ENCODE data around the gene ACAP1.

GRCh38 chr17:7393613-7394451 is 57.5 kb downstream of the ACAP1 start:
- TF ChIP-seq POLR2AphosphoS5 (IDR thresholded peaks at IDR 0.05; ENCODE audit: low read depth, low read length) (no peak), YY1 (IDR thresholded peaks at IDR 0.05; ENCODE audit: extremely low read depth, insufficient replicate concordance, low read depth, low read length) (no peak), SIN3A (IDR thresholded peaks at IDR 0.05; ENCODE audit: low read depth) (no peak), FOSL1 (IDR thresholded peaks at IDR 0.05; ENCODE audit: low read depth) (no peak), POLR2A (IDR thresholded peaks at IDR 0.05; ENCODE audit: borderline replicate concordance, extremely low read depth, insufficient read depth, insufficient read length) (no peak), EZH2 (IDR thresholded peaks at IDR 0.05) (no peak), JUND (IDR thresholded peaks at IDR 0.05) (no peak), SP1 (IDR thresholded peaks at IDR 0.05; ENCODE audit: low read depth) (no peak), ZBTB33 (IDR thresholded peaks at IDR 0.05; ENCODE audit: extremely low read depth, insufficient replicate concordance, low read length) (no peak), TCF7L2 (IDR thresholded peaks at IDR 0.05; ENCODE audit: borderline replicate concordance, extremely low read depth, insufficient read depth, insufficient read length) (no peak), EZH2phosphoT487 (IDR thresholded peaks at IDR 0.05; ENCODE audit: borderline replicate concordance) (no peak)
- TF ChIP-seq, protein P1, sequence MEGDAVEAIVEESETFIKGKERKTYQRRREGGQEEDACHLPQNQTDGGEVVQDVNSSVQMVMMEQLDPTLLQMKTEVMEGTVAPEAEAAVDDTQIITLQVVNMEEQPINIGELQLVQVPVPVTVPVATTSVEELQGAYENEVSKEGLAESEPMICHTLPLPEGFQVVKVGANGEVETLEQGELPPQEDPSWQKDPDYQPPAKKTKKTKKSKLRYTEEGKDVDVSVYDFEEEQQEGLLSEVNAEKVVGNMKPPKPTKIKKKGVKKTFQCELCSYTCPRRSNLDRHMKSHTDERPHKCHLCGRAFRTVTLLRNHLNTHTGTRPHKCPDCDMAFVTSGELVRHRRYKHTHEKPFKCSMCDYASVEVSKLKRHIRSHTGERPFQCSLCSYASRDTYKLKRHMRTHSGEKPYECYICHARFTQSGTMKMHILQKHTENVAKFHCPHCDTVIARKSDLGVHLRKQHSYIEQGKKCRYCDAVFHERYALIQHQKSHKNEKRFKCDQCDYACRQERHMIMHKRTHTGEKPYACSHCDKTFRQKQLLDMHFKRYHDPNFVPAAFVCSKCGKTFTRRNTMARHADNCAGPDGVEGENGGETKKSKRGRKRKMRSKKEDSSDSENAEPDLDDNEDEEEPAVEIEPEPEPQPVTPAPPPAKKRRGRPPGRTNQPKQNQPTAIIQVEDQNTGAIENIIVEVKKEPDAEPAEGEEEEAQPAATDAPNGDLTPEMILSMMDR (IDR thresholded peaks at IDR 0.05 in 2 of 3, conservative IDR thresholded peaks at IDR 0.05 in 1 of 3; ENCODE audit: borderline replicate concordance in 1 of 3, insufficient read depth in 1 of 3, low read depth in 2 of 3, low read length in 2 of 3) = peak in 2 of 3 experiments; percentile 23 to 24; a peak in 2 of 6 replicates
- TF ChIP-seq, protein P2, sequence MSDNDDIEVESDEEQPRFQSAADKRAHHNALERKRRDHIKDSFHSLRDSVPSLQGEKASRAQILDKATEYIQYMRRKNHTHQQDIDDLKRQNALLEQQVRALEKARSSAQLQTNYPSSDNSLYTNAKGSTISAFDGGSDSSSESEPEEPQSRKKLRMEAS (IDR thresholded peaks at IDR 0.05) = peak; percentile 36; the same call in 1 of the 2 replicates
- TF ChIP-seq, protein P3, sequence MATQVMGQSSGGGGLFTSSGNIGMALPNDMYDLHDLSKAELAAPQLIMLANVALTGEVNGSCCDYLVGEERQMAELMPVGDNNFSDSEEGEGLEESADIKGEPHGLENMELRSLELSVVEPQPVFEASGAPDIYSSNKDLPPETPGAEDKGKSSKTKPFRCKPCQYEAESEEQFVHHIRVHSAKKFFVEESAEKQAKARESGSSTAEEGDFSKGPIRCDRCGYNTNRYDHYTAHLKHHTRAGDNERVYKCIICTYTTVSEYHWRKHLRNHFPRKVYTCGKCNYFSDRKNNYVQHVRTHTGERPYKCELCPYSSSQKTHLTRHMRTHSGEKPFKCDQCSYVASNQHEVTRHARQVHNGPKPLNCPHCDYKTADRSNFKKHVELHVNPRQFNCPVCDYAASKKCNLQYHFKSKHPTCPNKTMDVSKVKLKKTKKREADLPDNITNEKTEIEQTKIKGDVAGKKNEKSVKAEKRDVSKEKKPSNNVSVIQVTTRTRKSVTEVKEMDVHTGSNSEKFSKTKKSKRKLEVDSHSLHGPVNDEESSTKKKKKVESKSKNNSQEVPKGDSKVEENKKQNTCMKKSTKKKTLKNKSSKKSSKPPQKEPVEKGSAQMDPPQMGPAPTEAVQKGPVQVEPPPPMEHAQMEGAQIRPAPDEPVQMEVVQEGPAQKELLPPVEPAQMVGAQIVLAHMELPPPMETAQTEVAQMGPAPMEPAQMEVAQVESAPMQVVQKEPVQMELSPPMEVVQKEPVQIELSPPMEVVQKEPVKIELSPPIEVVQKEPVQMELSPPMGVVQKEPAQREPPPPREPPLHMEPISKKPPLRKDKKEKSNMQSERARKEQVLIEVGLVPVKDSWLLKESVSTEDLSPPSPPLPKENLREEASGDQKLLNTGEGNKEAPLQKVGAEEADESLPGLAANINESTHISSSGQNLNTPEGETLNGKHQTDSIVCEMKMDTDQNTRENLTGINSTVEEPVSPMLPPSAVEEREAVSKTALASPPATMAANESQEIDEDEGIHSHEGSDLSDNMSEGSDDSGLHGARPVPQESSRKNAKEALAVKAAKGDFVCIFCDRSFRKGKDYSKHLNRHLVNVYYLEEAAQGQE (IDR thresholded peaks at IDR 0.05; ENCODE audit: low read depth) = no peak

Measured in HCT116 (cell line).